Subcutaneous adipose tissue (tissue), 4 donors: Measurements from ENCODE around the gene AHCY. TPM values are rescaled to one million over a fixed set of nuclear protein-coding genes. Genes with fewer than 3 reads are reported as not detected.

Experiments used
- total RNA-seq, 4 donors: library from RNA; depleted of rRNA; stranded (reverse); fragments of >200 nt; gene quantifications; one replicate each; pipeline ENCODE4 v1.1.0, GENCODE V29; 2016
- TF ChIP-seq, protein P1 (sequence below): fragments of 450-650 bp; IDR thresholded peaks from one replicate; pipeline ENCODE4 v1.5.1; 2016; ENCODE audit warnings: low read depth, mild to moderate bottlenecking, control low read depth, antibody characterized with exemption, moderate library complexity

AHCY gene
- total RNA-seq, 4 donors from 2014 or later: 43.0 to 66.8 (median 50.5) TPM

DNA sequence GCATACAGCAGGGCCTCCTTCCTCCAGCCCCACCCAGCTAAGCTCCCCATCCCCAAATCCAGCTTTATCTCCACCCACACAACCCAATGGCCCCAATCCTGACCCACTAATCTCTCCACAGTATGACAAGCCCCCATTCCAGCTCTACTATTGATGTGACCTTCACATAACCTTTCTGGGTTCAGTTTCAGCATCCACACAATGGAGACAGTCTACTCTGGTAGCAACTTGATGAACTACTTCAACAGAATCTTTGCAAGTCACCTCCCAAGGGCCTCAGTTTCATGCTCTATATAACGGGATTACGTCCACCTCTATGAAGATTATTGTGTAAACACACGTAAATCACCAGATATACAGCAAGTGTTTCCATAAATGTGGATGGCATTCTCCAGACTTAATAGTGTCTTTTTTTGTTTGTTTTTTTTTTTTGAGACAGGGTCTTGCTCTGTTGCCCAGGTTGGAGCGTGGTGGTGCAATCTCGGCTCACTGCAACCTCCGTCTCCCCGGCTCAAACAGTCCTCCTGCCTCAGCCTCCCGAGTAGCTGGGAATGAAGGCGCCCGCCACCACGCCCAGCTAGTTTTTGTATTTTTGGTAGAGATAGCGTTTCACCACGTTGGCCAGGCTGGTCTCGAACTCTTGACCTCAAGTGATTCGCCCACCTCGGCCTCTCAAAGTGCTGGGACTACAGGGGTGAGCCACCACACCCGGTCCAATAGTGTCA, 1.4 kb downstream of the AHCY start:
- TF ChIP-seq, protein P1, sequence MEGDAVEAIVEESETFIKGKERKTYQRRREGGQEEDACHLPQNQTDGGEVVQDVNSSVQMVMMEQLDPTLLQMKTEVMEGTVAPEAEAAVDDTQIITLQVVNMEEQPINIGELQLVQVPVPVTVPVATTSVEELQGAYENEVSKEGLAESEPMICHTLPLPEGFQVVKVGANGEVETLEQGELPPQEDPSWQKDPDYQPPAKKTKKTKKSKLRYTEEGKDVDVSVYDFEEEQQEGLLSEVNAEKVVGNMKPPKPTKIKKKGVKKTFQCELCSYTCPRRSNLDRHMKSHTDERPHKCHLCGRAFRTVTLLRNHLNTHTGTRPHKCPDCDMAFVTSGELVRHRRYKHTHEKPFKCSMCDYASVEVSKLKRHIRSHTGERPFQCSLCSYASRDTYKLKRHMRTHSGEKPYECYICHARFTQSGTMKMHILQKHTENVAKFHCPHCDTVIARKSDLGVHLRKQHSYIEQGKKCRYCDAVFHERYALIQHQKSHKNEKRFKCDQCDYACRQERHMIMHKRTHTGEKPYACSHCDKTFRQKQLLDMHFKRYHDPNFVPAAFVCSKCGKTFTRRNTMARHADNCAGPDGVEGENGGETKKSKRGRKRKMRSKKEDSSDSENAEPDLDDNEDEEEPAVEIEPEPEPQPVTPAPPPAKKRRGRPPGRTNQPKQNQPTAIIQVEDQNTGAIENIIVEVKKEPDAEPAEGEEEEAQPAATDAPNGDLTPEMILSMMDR: no peak

DNA sequence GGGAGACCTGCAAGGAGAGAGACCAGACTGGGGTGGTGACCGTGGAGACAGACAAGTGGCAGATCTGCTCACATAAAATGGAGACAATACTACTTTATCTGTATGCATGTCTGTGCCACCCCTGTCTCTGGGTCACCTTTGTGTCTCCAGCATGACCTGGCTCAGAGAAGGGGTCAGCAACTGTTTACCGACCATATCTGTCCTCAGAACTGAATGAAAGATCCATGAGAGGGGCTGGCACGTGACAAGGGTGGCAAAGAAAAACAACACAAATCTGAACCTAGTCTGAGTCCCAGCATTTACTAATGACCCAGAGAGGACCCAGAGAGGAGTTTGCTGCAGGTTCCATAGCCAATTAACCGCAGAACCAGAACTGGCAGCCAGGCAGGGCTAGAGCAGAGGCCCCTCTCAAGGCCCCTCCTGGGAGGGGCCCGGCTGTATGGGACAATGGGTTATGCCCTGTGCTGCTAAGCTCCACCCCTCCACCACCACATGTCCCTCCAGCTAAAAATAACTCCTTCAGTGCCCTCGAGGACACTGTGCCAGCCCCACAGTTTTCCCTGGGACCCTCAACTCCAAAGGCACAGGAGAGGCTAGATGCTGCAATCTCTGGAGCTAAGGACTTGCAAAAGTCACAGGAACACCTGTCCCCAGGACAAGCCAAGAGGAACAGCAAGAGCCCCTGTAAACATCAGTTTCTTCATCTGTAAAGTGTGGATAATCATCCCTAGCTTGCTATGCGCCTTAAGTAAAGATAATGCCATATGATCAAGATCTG, 2.2 kb downstream of the AHCY start:
- TF ChIP-seq, protein P1: no peak

DNA sequence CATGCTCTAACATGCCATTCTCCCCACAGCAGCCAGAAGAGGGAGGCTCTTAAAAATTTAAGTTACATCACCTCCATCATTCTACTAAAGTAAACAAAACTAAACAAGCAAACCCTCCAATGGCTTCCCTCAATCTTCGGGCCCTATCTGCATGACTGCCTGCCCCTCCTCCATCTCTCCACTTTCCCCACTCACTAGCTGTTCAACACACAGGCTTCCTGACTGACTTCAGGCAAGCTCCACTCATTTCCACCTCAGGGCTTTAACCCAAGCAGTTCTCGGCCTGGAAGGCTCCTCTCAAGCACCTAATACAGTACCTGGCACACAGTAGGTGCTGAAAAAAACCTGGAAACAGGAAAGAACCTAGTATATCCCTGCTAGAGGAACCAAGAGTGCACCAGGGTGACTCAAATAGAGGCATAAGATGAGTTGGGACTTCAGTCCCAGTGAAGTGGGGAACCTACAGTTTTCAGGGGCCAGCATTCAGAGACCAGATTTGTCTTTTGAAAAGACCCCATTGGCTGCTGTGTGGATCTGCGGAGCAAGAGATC, 2.8 kb downstream of the AHCY start:
- TF ChIP-seq, protein P1: no peak

DNA sequence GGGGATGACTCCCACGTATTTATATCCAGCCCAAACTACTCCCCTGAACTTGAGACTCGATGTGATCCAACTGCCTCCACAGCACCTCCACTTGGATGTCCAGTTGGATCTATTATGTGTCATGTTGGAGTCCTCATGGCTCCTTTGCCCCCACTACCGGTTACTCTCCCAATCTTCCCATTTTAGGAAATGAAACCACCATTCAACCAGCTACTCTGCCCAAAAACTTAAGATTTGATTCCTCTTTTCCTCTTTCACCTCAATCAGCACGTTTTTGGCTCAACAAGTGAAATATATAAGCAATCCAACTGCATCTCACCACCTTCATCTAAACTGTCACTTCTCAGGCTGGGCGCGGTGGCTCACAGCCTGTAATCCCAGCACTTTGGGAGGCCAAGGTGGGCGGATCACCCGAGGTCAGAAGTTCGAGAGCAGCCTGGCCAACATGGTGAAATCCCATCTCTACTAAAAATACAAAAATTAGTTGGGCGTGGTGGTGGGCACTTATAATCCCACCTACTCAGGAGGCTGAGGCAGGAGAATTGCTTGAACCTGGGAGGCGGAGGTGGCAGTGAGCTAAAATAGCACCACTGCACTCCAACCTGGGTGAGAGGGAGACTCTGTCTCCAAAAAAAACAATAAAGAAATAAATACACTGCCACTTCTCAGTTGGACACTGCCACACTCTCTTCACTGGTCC, 3.4 kb downstream of the AHCY start:
- TF ChIP-seq, protein P1: no peak

DNA sequence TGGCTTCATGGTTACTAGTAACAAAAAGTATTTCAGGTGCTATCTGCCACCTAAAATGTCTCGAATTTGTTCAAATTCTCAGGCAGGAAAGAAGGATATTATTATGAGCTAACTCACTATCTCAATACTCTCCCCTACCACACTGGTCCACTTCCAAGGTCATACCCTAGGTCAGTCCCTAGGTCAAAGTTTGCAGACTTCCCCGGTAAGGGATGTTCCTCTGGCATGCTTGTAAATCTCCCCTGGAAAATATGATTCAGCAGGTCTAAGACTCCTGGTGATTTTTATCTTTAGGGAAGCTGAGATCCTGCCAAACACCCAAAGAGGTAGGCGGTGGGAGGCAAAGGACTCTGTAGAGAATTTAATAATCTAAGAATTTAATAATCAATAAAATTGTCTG, 6.7 kb downstream of the AHCY start:
- TF ChIP-seq, protein P1: no peak

DNA sequence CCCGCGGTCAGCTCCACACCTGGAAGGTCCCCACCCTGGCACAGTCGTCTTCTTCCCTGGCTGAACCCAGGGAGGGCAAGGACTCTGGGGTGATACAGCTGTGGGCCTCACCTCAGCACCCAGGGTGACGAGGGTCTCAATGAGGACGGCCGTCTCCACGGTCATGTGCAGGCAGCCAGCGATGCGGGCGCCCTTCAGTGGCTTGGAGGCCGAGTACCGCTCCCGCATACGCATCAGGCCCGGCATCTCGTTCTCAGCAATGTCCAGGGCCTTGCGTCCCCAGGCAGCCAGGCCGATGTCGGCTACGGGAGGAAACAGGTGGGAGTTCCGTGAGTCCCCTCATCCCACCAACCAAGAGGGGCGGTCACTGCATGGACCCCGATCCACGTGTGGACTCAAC, 7.9 kb downstream of the AHCY start:
- TF ChIP-seq, protein P1: no peak

DNA sequence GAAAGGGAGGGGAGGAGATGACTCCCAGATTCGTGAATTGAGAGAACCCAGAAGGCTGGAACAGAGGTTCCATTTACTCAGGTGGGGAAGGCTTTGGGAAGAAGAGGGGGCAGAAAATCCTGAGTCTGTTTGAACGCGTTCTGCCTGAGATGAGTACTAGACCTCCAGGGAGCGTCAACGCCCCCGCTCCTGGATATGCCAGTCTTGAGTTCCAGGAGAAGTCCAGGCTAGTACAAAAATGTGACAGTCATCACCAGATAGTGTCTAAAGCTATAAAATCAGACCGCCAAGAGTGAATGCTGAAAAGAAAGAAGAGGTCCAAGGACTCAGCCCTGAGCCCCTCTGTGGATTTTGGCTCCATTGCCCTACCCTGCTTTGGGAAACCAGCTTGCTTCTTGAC, 8.6 kb downstream of the AHCY start:
- TF ChIP-seq, protein P1: no peak
